ENCODE results near the gene RPS29.
"Not testable (repeated sequence)": the region's sequence is repeated elsewhere in the genome, so short reads cannot be mapped to it uniquely, and the experiment has no call there.

Gene RPS29

GRCh38 chr14:49598189-49598484 lies 12.0 kb upstream of the RPS29 start:
- no peak for DNase-seq (ENCODE audit: low spot score)

GRCh38 chr14:49594347-49595091 lies 8.3 kb upstream of the RPS29 start:
- DNase-seq (ENCODE audit: low spot score) = no peak

GRCh38 chr14:49593016-49593415 lies 6.8 kb upstream of the RPS29 start:
- DNase-seq (ENCODE audit: low spot score) = no peak

- DNase-seq (ENCODE audit: low spot score) = no peak
Measured at GRCh38 chr14:49589387-49589786, 3.2 kb upstream of the RPS29 start.

GRCh38 chr14:49586673-49587460 lies 687 bp upstream of the RPS29 start:
- peak; percentile 66 for DNase-seq (ENCODE audit: low spot score)

- DNase-seq (ENCODE audit: low spot score) = not testable (repeated sequence)
Measured at GRCh38 chr14:49584981-49585640, 1.1 kb downstream of the RPS29 start.

- no peak for DNase-seq (ENCODE audit: low spot score)
Measured at GRCh38 chr14:49584058-49584457, 2.1 kb downstream of the RPS29 start.

- DNase-seq (ENCODE audit: low spot score) = no peak
Measured at GRCh38 chr14:49583629-49584028, 2.6 kb downstream of the RPS29 start.

- no peak for DNase-seq (ENCODE audit: low spot score)
Measured at GRCh38 chr14:49582113-49582977, 3.8 kb downstream of the RPS29 start.

- DNase-seq (ENCODE audit: low spot score) = no peak
Measured at GRCh38 chr14:49581209-49582112, 4.7 kb downstream of the RPS29 start.

GRCh38 chr14:49579841-49580240 lies 6.3 kb downstream of the RPS29 start:
- DNase-seq (ENCODE audit: low spot score) = no peak

GRCh38 chr14:49578141-49578540 lies 8.0 kb downstream of the RPS29 start:
- no peak for DNase-seq (ENCODE audit: low spot score)

- DNase-seq (ENCODE audit: low spot score) = no peak
Measured at GRCh38 chr14:49574038-49574437, 12.1 kb downstream of the RPS29 start.

GRCh38 chr14:49569281-49569680 lies 16.9 kb downstream of the RPS29 start:
- no peak for DNase-seq (ENCODE audit: low spot score)

- DNase-seq (ENCODE audit: low spot score) = no peak
Measured at GRCh38 chr14:49566714-49567113, 19.5 kb downstream of the RPS29 start.

- DNase-seq (ENCODE audit: low spot score) = no peak
Measured at GRCh38 chr14:49559979-49560768, 26.0 kb downstream of the RPS29 start.

GRCh38 chr14:49553892-49554291 lies 32.3 kb downstream of the RPS29 start:
- DNase-seq (ENCODE audit: low spot score) = no peak

GRCh38 chr14:49553106-49553505 lies 33.1 kb downstream of the RPS29 start:
- no peak for DNase-seq (ENCODE audit: low spot score)

- no peak for DNase-seq (ENCODE audit: low spot score)
Measured at GRCh38 chr14:49551569-49551968, 34.6 kb downstream of the RPS29 start.
